Measurements from ENCODE around the gene PLXNC1.

The PLXNC1 gene

DNA sequence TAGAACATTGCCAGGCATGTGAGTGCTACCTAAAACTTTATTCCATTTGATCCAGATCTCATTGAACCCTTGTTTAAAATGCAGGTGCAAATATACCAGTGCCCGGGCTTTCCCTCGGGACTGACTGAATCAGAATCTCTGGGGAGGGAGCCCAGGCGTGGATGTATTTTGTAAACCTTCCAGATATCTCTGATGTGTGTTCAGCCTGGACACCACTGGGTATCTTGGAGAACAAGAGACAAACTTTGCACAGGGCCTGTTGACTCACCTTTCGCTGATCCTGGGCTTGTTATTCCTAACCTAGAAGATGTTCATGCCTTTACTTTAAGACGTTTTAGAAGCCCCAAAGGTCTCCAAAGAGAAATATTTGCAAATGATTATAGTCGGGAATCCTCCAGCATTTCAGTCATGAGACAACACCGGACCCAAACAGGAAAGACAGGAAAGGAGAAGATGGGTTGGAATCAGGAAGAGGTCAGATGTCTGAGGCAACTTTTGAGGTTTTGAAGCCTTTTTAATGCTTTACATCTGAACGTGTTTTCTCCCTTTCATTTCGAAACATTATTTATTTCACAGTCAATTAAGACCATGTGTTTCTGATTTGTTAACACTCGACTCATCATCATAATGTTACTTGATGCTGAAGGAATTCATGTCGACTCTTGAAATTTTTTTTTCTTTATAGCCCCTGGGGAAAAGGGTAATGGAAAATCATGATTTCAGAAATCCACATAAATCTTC is 118.6 kb downstream of the PLXNC1 start:
- Histone ChIP-seq H3K4me1 (ENCODE audit: control insufficient read depth, insufficient read depth, low read length) (peaks cover 30% of the 10 kb centered on the region), H3K9me3 (ENCODE audit: control insufficient read depth, insufficient read depth, low read depth, low read length) (no peaks in the 10 kb centered on the region), H3K27ac (ENCODE audit: low read depth, low read length) (no peak overlapping the region), H3K4me3 (ENCODE audit: low read depth, low read length) (no peak overlapping the region), H3K27me3 (ENCODE audit: control insufficient read depth, insufficient read depth, low read length) (0 out of 2 replicates have a peak, but pooled peaks cover 2% of the 10 kb centered on the region), H3K36me3 (ENCODE audit: control insufficient read depth, insufficient read depth, low read length) (no peaks in the 10 kb centered on the region), H3K9ac (ENCODE audit: low read length) (no peak overlapping the region)

DNA sequence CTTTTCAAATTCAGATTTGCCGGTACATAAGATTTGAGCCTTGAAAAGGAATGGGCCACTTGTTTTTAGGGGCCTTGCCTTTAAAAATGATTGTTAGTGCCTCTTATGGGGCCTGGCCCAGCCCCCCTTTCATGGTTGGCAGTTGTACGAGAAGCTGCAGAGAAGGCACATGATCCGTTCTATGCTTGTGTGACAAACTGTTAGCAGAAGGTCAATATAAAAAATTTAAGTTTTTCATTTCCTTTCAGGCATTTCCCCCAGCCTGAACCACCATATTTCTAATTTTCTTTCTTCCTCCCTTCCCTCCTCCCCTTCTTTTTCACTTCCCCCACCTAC is 119.1 kb downstream of the PLXNC1 start:
- H3K27ac ChIP-seq (ENCODE audit: low read depth, low read length), result no peak overlapping the region
- H3K36me3 ChIP-seq (ENCODE audit: control insufficient read depth, insufficient read depth, low read length), result no peaks in the 10 kb centered on the region
- H3K4me1 ChIP-seq (ENCODE audit: control insufficient read depth, insufficient read depth, low read length), result peaks cover 25% of the 10 kb centered on the region
- H3K4me3 ChIP-seq (ENCODE audit: low read depth, low read length), result no peak overlapping the region
- H3K9me3 ChIP-seq (ENCODE audit: control insufficient read depth, insufficient read depth, low read depth, low read length), result no peaks in the 10 kb centered on the region
- 0 out of 2 replicates have a peak, but pooled peaks cover 2% of the 10 kb centered on the region for H3K27me3 ChIP-seq (ENCODE audit: control insufficient read depth, insufficient read depth, low read length)
- H3K9ac ChIP-seq (ENCODE audit: low read length), result no peak overlapping the region

DNA sequence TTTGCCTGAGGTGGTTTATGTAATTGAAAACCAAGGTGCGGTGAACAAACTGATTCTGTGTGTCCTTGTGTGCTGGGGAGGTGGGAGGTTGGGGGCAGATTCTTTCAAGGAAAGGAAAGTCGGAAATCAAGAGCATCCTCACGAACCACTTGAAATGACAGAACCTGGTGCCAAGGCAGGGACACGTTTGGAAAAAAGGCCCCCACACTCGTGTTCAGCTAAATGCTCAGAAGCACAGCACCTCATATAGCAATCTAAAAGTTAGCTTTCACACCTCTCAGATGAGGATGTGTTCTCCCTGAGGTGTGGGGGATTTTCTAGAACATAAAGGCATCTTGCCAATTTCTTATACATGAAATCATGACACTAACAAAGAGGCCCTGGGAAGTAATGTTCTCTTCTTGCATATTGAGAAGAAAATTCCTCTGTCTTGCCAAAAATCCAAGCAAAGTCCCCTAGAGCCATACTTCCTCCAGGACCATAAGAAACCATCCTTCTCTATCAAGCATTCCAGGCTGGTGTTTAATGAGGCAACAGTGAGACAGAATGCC is 119.6 kb downstream of the PLXNC1 start:
- Histone ChIP-seq H3K9me3 (ENCODE audit: control insufficient read depth, insufficient read depth, low read depth, low read length) (no peaks in the 10 kb centered on the region), H3K27ac (ENCODE audit: low read depth, low read length) (no peak overlapping the region), H3K4me1 (ENCODE audit: control insufficient read depth, insufficient read depth, low read length) (peaks cover 21% of the 10 kb centered on the region), H3K27me3 (ENCODE audit: control insufficient read depth, insufficient read depth, low read length) (no peaks in the 10 kb centered on the region), H3K9ac (ENCODE audit: low read length) (no peak overlapping the region), H3K36me3 (ENCODE audit: control insufficient read depth, insufficient read depth, low read length) (no peaks in the 10 kb centered on the region), H3K4me3 (ENCODE audit: low read depth, low read length) (no peak overlapping the region)

DNA sequence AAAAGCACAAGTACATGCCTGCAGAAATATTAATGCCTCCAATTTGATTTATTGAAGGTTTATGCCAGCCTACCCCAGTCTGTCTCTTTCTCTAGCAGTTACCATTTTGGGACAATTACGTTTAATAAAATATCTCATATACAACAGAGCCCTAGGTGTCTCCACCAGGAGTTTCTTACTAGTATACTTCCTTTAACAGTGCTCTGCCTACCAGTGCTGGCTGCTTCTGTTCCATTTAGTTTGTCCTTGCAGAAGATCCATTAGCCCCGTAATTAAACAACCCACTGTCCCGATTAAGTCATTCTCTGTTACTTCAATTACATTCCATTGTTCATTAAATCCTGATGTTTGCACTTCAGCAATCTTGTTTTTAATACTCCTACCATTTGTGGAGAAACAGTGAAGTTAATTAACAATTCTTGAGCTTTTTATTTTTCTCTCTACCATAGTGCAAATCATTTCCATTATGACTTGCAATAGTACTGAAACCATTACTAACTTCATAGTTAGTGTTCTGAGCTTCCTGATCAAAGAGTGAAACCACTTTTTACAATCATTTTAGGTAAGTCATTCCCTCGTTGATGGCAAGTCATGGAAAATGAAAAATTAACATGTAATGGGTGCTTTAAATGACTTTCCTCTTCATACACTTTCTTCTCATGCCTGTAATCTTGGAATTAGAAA is 121.1 kb downstream of the PLXNC1 start:
- no peak overlapping the region for H3K27ac ChIP-seq (ENCODE audit: low read depth, low read length)
- H3K4me3 ChIP-seq (ENCODE audit: low read depth, low read length), result no peak overlapping the region
- H3K9ac ChIP-seq (ENCODE audit: low read length), result no peak overlapping the region
- H3K36me3 ChIP-seq (ENCODE audit: control insufficient read depth, insufficient read depth, low read length), result no peaks in the 10 kb centered on the region
- H3K9me3 ChIP-seq (ENCODE audit: control insufficient read depth, insufficient read depth, low read depth, low read length), result no peaks in the 10 kb centered on the region
- no peaks in the 10 kb centered on the region for H3K27me3 ChIP-seq (ENCODE audit: control insufficient read depth, insufficient read depth, low read length)
- H3K4me1 ChIP-seq (ENCODE audit: control insufficient read depth, insufficient read depth, low read length), result peaks cover 6% of the 10 kb centered on the region

DNA sequence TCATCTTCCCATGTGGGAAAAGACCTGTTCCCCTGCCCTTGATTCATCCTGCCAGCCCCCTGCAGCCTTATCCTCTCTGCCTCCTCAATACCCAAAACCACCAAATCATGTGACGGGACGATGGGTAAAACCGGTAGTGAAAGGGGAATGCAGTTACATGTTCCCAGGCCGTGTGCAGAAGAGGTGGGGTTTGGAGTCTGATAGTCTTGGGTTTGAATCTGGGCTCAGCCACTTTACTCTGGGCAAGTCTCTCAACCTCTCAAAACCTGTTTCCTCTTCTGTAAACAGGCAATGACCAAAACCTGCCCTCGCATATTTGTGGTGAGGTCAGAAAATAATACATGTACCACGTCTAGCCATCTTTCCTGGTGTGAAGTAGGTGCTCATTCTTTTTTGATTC is 123.0 kb downstream of the PLXNC1 start:
- Histone ChIP-seq H3K4me1 (ENCODE audit: control insufficient read depth, insufficient read depth, low read length) (no peaks in the 10 kb centered on the region), H3K36me3 (ENCODE audit: control insufficient read depth, insufficient read depth, low read length) (no peaks in the 10 kb centered on the region), H3K27me3 (ENCODE audit: control insufficient read depth, insufficient read depth, low read length) (no peaks in the 10 kb centered on the region), H3K9me3 (ENCODE audit: control insufficient read depth, insufficient read depth, low read depth, low read length) (no peaks in the 10 kb centered on the region), H3K27ac (ENCODE audit: low read depth, low read length) (no peak overlapping the region), H3K9ac (ENCODE audit: low read length) (no peak overlapping the region), H3K4me3 (ENCODE audit: low read depth, low read length) (no peak overlapping the region)

DNA sequence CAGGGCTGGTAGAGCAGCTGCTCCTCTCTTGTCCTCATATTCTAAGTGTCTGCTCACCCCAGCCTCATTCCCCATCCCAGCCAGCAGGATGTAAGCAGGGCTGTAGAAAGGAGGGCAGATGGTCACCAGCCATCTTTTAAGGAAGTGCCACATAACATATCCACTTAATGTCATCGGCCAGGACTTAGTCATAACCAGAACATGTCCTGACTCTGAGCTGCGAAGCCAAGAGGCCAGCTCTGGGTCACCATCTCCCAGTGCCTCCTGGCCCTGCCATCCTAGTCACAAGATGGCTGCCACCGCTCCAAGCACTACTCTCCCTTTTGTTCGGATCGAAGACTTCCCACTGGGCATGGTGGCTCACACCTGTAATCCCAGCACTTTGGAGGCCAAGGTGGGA is 123.9 kb downstream of the PLXNC1 start:
- no peaks in the 10 kb centered on the region for H3K36me3 ChIP-seq (ENCODE audit: control insufficient read depth, insufficient read depth, low read length)
- no peaks in the 10 kb centered on the region for H3K27me3 ChIP-seq (ENCODE audit: control insufficient read depth, insufficient read depth, low read length)
- no peak overlapping the region for H3K4me3 ChIP-seq (ENCODE audit: low read depth, low read length)
- no peaks in the 10 kb centered on the region for H3K9me3 ChIP-seq (ENCODE audit: control insufficient read depth, insufficient read depth, low read depth, low read length)
- no peak overlapping the region for H3K27ac ChIP-seq (ENCODE audit: low read depth, low read length)
- no peaks in the 10 kb centered on the region for H3K4me1 ChIP-seq (ENCODE audit: control insufficient read depth, insufficient read depth, low read length)
- no peak overlapping the region for H3K9ac ChIP-seq (ENCODE audit: low read length)

DNA sequence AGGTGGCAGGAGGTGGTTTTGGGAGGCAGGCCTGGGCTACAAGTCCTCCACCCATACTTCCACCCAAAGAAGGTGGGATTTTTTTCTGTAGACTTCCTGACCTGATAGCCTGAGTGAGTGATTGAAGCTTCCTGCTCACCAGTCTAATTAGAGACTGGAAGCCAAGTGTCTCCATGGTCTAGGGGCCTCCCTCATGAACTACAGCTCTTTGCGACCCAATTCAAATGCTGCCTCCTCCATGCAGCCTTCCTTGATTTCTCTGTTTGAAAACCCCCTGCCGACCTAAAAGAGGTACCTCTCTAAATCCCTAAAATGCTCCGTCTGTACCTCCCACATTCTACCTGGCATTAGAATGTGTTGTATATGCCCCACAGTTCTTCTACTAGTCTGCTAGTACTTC is 124.9 kb downstream of the PLXNC1 start:
- H3K9ac ChIP-seq (ENCODE audit: low read length), result no peak overlapping the region
- H3K9me3 ChIP-seq (ENCODE audit: control insufficient read depth, insufficient read depth, low read depth, low read length), result no peaks in the 10 kb centered on the region
- no peaks in the 10 kb centered on the region for H3K27me3 ChIP-seq (ENCODE audit: control insufficient read depth, insufficient read depth, low read length)
- no peaks in the 10 kb centered on the region for H3K4me1 ChIP-seq (ENCODE audit: control insufficient read depth, insufficient read depth, low read length)
- no peak overlapping the region for H3K4me3 ChIP-seq (ENCODE audit: low read depth, low read length)
- no peak overlapping the region for H3K27ac ChIP-seq (ENCODE audit: low read depth, low read length)
- H3K36me3 ChIP-seq (ENCODE audit: control insufficient read depth, insufficient read depth, low read length), result no peaks in the 10 kb centered on the region

DNA sequence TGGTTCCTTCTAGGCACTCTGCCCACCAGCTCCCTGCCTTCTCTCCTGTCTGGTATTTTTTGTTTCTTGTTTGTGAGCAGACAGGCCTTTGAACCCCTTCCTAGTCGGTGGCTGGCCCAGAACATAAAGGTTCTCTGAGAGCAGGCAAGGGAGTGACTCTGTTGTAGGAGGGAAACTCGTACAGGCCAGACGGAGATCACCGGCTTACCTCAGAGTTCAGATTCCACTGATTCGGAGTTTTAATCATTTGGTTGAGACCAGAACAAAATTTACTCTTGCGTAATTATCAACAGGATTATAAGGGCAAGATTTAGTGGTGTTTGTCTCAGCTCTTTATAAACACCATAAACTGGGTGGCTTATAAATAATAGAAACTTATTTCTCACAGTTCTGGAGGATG is 128.3 kb downstream of the PLXNC1 start:
- H3K4me1 ChIP-seq (ENCODE audit: control insufficient read depth, insufficient read depth, low read length), result no peaks in the 10 kb centered on the region
- H3K9ac ChIP-seq (ENCODE audit: low read length), result no peak overlapping the region
- H3K27me3 ChIP-seq (ENCODE audit: control insufficient read depth, insufficient read depth, low read length), result no peaks in the 10 kb centered on the region
- H3K9me3 ChIP-seq (ENCODE audit: control insufficient read depth, insufficient read depth, low read depth, low read length), result no peaks in the 10 kb centered on the region
- no peak overlapping the region for H3K4me3 ChIP-seq (ENCODE audit: low read depth, low read length)
- no peaks in the 10 kb centered on the region for H3K36me3 ChIP-seq (ENCODE audit: control insufficient read depth, insufficient read depth, low read length)
- no peak overlapping the region for H3K27ac ChIP-seq (ENCODE audit: low read depth, low read length)

DNA sequence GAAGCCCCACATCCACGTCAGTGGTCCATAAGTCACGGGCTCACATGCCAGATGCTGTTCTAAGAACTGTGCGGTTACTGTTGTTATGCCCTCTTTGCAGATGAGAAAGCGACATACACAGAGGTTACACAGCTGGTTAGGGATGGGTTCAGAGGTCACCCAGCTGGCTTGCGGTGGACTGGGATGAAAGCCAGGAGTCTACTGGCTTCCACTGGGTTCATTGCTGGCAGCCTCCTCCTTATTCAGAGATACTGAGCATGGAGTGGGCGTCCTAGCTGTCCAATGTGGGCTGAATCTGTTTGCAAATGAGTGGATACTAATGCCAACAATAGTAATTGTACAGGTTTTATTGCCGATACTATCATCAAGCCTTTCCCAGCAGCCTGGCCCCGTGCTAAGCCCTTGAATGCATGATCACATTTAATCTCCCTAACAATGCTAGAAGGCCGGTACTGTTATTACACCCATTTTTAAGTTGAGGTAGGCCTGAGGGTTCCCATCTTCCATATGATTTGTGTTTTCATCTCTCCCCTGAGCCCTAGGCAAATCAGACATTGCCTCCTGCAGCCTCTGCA is 129.1 kb downstream of the PLXNC1 start:
- no peak overlapping the region for H3K9ac ChIP-seq (ENCODE audit: low read length)
- no peaks in the 10 kb centered on the region for H3K27me3 ChIP-seq (ENCODE audit: control insufficient read depth, insufficient read depth, low read length)
- H3K4me1 ChIP-seq (ENCODE audit: control insufficient read depth, insufficient read depth, low read length), result no peaks in the 10 kb centered on the region
- H3K9me3 ChIP-seq (ENCODE audit: control insufficient read depth, insufficient read depth, low read depth, low read length), result no peaks in the 10 kb centered on the region
- no peak overlapping the region for H3K4me3 ChIP-seq (ENCODE audit: low read depth, low read length)
- no peak overlapping the region for H3K27ac ChIP-seq (ENCODE audit: low read depth, low read length)
- no peaks in the 10 kb centered on the region for H3K36me3 ChIP-seq (ENCODE audit: control insufficient read depth, insufficient read depth, low read length)

DNA sequence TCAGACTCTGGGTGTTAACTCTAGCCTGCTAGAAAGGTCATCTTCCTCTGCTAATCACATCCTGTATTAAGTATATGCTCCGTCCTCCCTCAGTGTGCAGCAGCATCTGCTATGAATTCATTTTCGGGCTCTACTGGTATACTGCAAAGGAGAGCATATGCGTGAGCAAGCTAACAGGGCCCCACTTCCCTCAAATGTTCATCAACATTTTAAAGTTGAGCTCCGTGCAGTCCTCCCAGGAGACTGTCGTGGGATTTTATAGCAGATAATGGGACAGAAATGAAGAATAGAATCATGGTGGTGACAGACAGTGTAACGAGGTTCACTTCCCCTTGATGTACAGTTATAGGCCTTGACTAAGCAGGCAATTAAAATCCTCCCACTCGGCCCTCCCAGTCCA is 131.7 kb downstream of the PLXNC1 start:
- Histone ChIP-seq H3K4me1 (ENCODE audit: control insufficient read depth, insufficient read depth, low read length) (no peaks in the 10 kb centered on the region), H3K9ac (ENCODE audit: low read length) (no peak overlapping the region), H3K9me3 (ENCODE audit: control insufficient read depth, insufficient read depth, low read depth, low read length) (no peaks in the 10 kb centered on the region), H3K4me3 (ENCODE audit: low read depth, low read length) (no peak overlapping the region), H3K27me3 (ENCODE audit: control insufficient read depth, insufficient read depth, low read length) (no peaks in the 10 kb centered on the region), H3K27ac (ENCODE audit: low read depth, low read length) (no peak overlapping the region), H3K36me3 (ENCODE audit: control insufficient read depth, insufficient read depth, low read length) (no peaks in the 10 kb centered on the region)

DNA sequence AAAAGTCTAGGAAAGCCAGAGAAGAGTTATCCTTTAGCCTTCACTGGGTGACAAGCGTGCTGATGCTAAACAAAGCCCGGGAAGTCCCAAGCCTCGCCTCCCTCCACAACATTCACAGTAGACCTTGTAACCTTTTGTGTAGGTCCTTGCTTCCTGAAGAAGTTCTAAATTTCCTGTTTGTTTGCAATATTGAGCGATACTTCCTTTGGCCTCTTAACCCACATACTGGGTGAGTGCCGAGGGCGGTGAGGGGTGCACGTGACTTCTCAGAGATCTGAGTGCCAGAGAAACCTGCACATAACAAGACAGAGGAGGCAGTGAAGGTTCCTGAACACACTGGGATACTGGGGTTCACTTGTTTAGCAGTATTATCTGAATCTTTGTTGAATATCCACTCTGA is 134.3 kb downstream of the PLXNC1 start:
- H3K9ac ChIP-seq (ENCODE audit: low read length), result no peak overlapping the region
- no peaks in the 10 kb centered on the region for H3K36me3 ChIP-seq (ENCODE audit: control insufficient read depth, insufficient read depth, low read length)
- no peaks in the 10 kb centered on the region for H3K27me3 ChIP-seq (ENCODE audit: control insufficient read depth, insufficient read depth, low read length)
- H3K4me1 ChIP-seq (ENCODE audit: control insufficient read depth, insufficient read depth, low read length), result peaks cover 18% of the 10 kb centered on the region
- no peaks in the 10 kb centered on the region for H3K9me3 ChIP-seq (ENCODE audit: control insufficient read depth, insufficient read depth, low read depth, low read length)
- no peak overlapping the region for H3K27ac ChIP-seq (ENCODE audit: low read depth, low read length)
- no peak overlapping the region for H3K4me3 ChIP-seq (ENCODE audit: low read depth, low read length)
